Testis (tissue), 2 donors: ENCODE data around the gene TBX2.

Experiments
- POLR2A ChIP-seq: fragments of 450-650 bp; IDR thresholded peaks from one replicate; pipeline ENCODE4 v1.6.1; 2017; ENCODE audit warnings: antibody characterized with exemption, mild to moderate bottlenecking, moderate library complexity
- TF ChIP-seq, protein P1 (sequence below), 3 experiments: fragments of 450-650 bp in 2 of 3; fragments of 200-600 bp in 1 of 3; sonication (generic) in 1 of 3; IDR thresholded peaks; one replicate each; pipeline ENCODE4 v1.5.1; 2016 to 2019; ENCODE audit warnings: antibody characterized with exemption in 3 of 3, mild to moderate bottlenecking in 2 of 3, moderate library complexity in 1 of 3

DNA sequence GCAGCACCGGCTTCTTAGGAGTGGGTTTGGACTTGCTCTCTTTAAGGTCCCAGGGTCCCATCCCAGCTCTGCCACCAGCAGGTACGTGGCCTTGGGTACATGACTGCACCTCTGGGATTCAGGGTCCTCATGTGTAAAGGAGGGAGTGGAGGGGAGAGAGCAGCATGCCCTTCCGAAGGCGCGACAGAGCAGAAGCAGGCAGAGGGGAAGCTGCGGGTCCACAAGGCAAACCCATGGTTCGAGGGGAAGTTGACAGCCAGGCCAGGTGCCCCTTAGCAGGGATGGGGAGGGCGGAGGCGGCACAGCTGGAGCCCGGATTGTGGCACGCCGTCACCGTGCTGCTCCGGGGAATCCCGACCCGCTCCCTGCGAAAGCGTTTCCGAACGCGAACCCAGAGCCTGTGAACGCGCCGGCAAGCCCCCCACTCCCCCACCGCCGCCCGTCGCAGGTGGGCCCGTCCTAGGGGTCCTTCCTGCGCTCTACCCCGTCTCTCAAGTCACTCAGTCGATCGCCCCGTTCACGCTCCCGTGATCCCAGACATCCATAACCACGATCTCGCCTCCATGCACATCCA, 4.1 kb upstream of the TBX2 start:
- no peak for TF ChIP-seq POLR2A
- TF ChIP-seq, protein P1, sequence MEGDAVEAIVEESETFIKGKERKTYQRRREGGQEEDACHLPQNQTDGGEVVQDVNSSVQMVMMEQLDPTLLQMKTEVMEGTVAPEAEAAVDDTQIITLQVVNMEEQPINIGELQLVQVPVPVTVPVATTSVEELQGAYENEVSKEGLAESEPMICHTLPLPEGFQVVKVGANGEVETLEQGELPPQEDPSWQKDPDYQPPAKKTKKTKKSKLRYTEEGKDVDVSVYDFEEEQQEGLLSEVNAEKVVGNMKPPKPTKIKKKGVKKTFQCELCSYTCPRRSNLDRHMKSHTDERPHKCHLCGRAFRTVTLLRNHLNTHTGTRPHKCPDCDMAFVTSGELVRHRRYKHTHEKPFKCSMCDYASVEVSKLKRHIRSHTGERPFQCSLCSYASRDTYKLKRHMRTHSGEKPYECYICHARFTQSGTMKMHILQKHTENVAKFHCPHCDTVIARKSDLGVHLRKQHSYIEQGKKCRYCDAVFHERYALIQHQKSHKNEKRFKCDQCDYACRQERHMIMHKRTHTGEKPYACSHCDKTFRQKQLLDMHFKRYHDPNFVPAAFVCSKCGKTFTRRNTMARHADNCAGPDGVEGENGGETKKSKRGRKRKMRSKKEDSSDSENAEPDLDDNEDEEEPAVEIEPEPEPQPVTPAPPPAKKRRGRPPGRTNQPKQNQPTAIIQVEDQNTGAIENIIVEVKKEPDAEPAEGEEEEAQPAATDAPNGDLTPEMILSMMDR (IDR thresholded peaks at IDR 0.05), result no peak
